ENCODE data around the gene DENND1B.

- TF ChIP-seq, protein P1, sequence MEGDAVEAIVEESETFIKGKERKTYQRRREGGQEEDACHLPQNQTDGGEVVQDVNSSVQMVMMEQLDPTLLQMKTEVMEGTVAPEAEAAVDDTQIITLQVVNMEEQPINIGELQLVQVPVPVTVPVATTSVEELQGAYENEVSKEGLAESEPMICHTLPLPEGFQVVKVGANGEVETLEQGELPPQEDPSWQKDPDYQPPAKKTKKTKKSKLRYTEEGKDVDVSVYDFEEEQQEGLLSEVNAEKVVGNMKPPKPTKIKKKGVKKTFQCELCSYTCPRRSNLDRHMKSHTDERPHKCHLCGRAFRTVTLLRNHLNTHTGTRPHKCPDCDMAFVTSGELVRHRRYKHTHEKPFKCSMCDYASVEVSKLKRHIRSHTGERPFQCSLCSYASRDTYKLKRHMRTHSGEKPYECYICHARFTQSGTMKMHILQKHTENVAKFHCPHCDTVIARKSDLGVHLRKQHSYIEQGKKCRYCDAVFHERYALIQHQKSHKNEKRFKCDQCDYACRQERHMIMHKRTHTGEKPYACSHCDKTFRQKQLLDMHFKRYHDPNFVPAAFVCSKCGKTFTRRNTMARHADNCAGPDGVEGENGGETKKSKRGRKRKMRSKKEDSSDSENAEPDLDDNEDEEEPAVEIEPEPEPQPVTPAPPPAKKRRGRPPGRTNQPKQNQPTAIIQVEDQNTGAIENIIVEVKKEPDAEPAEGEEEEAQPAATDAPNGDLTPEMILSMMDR (conservative IDR thresholded peaks at IDR 0.05; ENCODE audit: low read depth, low read length) = no peak
- TF ChIP-seq EZH2 (IDR thresholded peaks at IDR 0.05; ENCODE audit: borderline replicate concordance, low read depth, low read length, poor library complexity, severe bottlenecking) = no peak
Observed at GRCh38 chr1:197465528-197466327, 309.6 kb downstream of the DENND1B start.
